Nephron progenitor cell (in vitro differentiated cells): ENCODE results near the gene EZR.

Experiments
- DNase-seq: peaks from one replicate; pipeline ENCODE4 v3.0.0; 2021
- H3K27ac Mint-ChIP-seq: 2 replicates; pipeline ENCODE4 v1.8.0; 2021; ENCODE audit warnings: mild to moderate bottlenecking, moderate library complexity, mixed read lengths
- H3K27me3 Mint-ChIP-seq: 2 replicates; pipeline ENCODE4 v1.8.0; 2021; ENCODE audit warnings: mild to moderate bottlenecking, low read depth, mixed read lengths; ENCODE audit not compliant: poor library complexity
- H3K36me3 Mint-ChIP-seq: 2 replicates; pipeline ENCODE4 v1.8.0; 2021; ENCODE audit warnings: low read depth, mixed read lengths
- H3K4me1 Mint-ChIP-seq: 2 replicates; pipeline ENCODE4 v1.8.0; 2021; ENCODE audit warnings: mixed read lengths
- H3K4me3 Mint-ChIP-seq: 2 replicates; pipeline ENCODE4 v1.8.0; 2021; ENCODE audit warnings: mild to moderate bottlenecking, moderate library complexity, mixed read lengths
- H3K9me3 Mint-ChIP-seq: 2 replicates; pipeline ENCODE4 v1.8.0; 2021; ENCODE audit warnings: mild to moderate bottlenecking, moderate library complexity, mixed read lengths
- TF ChIP-seq, protein P1 (sequence below): fragments of 200-600 bp; sonication (generic); IDR thresholded peaks from 2 replicates; pipeline ENCODE4 v1.5.0; 2021; ENCODE audit warnings: antibody characterized with exemption

EZR gene

DNA sequence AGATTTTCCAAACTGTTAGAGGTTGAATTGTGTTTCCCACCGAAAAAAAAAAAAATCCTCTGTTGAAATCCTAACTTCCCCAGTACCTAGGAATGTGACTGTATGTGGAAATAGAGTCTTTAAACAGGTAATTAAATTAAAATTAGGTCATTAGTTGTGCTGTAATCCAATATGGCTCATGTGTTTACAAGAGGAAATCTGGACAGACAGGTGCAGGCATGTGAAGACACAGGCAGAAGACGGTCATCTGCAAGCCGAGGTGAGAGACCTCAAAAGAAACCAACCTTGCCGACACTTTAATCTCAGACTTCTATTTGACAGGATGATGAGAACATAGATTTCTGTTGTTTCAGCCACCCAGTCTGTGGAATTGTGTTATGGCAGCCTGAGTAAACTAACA is 28.6 kb upstream of the EZR start:
- Mint-ChIP-seq H3K9me3 (peaks cover 2% of the 10 kb centered on the region), H3K27me3 (peaks cover 7% of the 10 kb centered on the region), H3K36me3 (no peaks in the 10 kb centered on the region), H3K27ac (no peak overlapping the region), H3K4me1 (peaks cover 31% of the 10 kb centered on the region), H3K4me3 (no peak overlapping the region)
- DNase-seq: no peak
- TF ChIP-seq, protein P1, sequence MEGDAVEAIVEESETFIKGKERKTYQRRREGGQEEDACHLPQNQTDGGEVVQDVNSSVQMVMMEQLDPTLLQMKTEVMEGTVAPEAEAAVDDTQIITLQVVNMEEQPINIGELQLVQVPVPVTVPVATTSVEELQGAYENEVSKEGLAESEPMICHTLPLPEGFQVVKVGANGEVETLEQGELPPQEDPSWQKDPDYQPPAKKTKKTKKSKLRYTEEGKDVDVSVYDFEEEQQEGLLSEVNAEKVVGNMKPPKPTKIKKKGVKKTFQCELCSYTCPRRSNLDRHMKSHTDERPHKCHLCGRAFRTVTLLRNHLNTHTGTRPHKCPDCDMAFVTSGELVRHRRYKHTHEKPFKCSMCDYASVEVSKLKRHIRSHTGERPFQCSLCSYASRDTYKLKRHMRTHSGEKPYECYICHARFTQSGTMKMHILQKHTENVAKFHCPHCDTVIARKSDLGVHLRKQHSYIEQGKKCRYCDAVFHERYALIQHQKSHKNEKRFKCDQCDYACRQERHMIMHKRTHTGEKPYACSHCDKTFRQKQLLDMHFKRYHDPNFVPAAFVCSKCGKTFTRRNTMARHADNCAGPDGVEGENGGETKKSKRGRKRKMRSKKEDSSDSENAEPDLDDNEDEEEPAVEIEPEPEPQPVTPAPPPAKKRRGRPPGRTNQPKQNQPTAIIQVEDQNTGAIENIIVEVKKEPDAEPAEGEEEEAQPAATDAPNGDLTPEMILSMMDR: no peak

DNA sequence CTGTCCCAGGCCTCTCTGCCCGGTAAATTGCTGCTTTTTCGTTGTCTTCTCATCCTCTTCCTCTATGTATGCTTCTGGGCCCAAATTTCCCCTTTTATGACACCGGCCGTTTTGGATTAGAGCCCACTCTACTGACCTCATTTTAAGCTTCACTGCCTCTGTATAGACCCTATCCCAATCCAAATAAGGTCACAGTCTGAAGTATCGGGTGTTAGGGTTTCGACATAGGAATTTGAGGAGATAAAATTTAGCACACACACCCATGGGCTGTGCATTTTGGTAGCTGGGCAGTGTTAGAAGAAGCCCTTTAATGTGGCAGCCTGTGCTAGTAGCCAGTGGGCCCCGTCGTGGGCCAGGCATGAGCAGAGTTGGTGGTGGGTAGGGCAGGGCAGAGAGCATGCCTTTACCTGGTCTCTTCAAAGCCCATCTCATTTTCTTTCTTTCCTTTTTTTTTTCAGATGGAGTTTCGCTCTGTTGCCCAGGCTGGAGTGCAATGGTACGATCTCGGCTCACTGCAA is 27.9 kb upstream of the EZR start:
- Mint-ChIP-seq H3K27me3 (peaks cover 9% of the 10 kb centered on the region), H3K4me3 (no peak overlapping the region), H3K27ac (peak overlapping the region; percentile 82), H3K36me3 (no peaks in the 10 kb centered on the region), H3K4me1 (peaks cover 31% of the 10 kb centered on the region), H3K9me3 (peaks cover 5% of the 10 kb centered on the region)
- DNase-seq: no peak
- TF ChIP-seq, protein P1: no peak

DNA sequence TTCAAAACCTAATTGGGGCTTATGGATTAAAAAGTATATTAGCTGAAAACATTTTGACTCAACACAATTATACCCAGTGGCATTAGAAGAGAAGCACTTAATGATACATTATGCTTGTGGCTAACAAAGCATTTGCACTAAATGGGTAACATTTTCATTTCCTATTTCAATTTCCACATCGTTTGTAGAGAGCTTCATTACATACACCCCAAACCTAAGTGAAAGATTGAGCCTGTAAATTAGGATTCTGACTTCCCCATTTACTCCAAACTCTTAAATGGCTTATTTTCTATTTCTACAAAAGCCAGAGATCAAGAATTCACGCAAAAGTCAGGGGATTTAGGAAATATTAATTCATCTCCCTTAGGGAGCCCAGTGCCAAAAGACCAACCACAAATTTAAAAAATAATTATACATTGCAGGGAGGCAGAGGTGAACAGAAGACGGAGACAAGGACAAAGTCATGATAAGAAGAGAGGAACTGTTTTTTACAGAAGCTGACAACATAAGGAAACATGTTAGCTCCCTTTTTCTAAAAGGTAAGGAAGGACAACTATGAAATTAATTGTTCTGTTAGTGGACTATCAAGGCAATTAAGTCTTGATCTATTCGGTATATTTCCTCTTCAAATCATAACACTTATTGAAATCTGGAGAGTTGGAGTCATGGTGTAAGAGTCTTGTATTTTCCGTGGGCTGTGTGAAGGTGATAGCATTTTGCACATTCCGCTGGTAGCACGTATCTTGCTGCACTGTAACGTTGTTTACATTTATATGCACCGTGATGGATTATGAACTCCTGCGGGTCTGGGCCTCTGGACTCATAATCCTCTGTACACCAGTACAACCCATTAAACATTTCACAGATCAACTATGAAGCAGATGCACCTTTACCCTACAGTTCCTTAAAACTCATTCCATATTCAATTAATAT is 24.8 kb upstream of the EZR start:
- Mint-ChIP-seq H3K4me1 (peaks cover 16% of the 10 kb centered on the region), H3K9me3 (peaks cover 10% of the 10 kb centered on the region), H3K27ac (no peak overlapping the region), H3K27me3 (peaks cover 9% of the 10 kb centered on the region), H3K4me3 (no peak overlapping the region), H3K36me3 (no peaks in the 10 kb centered on the region)
- TF ChIP-seq, protein P1: no peak
- no peak for DNase-seq

DNA sequence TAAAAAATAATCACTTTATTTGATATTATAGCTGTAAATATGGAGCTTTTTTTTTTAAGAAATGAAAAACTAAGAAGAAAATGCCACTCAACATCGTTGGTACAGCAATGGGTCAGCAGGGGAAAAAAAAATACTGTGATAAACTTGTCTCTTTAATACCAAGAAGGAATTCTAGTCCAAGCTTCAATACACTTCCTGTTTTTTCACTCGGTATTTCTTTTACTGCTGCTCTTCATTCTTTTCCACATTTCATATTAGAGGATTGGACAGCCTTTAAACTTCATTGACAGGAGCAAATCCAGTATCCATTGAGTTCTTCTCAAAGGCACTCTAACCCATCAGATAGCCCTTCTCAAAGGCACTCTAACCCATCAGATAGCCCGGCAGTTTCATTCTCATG is 22.2 kb upstream of the EZR start:
- Mint-ChIP-seq H3K36me3 (no peaks in the 10 kb centered on the region), H3K4me1 (peaks cover 15% of the 10 kb centered on the region), H3K9me3 (peaks cover 10% of the 10 kb centered on the region), H3K27me3 (peaks cover 12% of the 10 kb centered on the region), H3K27ac (no peak overlapping the region), H3K4me3 (no peak overlapping the region)
- no peak for DNase-seq
- TF ChIP-seq, protein P1: no peak

DNA sequence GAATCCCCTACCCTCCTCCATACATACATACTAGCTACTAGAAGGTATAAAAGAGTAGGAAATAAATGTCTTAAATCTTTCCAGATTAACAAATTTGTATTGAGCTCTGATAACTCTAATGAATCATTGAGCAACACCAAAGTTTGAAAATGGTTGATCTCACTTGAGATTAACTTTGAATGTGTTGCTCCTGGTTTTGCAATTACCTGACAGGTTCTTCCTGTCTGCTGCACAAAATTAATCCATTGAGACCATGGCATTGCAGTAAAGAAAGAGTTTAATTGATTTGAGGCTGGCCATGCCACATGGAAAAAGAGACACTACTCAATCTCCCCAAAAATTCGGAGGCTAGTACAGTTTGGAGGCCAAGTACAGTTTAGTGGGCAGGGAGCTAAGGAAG is 21.3 kb upstream of the EZR start:
- H3K27me3 Mint-ChIP-seq: peaks cover 12% of the 10 kb centered on the region
- no peaks in the 10 kb centered on the region for H3K36me3 Mint-ChIP-seq
- no peak for DNase-seq
- no peak overlapping the region for H3K4me3 Mint-ChIP-seq
- peaks cover 23% of the 10 kb centered on the region for H3K4me1 Mint-ChIP-seq
- TF ChIP-seq, protein P1: no peak
- no peak overlapping the region for H3K27ac Mint-ChIP-seq
- peaks cover 10% of the 10 kb centered on the region for H3K9me3 Mint-ChIP-seq
